ENCODE measurements around the gene FOXP1. TPM values are rescaled to one million over a fixed set of nuclear protein-coding genes. Genes with fewer than 3 reads are reported as not detected.

The FOXP1 gene
- total and polyA plus RNA-seq, 2 of the 13 experiments (the other 11 are each of a cell fraction or from before 2014, with no cell fraction given) = 40.4 to 59.0 TPM

DNA sequence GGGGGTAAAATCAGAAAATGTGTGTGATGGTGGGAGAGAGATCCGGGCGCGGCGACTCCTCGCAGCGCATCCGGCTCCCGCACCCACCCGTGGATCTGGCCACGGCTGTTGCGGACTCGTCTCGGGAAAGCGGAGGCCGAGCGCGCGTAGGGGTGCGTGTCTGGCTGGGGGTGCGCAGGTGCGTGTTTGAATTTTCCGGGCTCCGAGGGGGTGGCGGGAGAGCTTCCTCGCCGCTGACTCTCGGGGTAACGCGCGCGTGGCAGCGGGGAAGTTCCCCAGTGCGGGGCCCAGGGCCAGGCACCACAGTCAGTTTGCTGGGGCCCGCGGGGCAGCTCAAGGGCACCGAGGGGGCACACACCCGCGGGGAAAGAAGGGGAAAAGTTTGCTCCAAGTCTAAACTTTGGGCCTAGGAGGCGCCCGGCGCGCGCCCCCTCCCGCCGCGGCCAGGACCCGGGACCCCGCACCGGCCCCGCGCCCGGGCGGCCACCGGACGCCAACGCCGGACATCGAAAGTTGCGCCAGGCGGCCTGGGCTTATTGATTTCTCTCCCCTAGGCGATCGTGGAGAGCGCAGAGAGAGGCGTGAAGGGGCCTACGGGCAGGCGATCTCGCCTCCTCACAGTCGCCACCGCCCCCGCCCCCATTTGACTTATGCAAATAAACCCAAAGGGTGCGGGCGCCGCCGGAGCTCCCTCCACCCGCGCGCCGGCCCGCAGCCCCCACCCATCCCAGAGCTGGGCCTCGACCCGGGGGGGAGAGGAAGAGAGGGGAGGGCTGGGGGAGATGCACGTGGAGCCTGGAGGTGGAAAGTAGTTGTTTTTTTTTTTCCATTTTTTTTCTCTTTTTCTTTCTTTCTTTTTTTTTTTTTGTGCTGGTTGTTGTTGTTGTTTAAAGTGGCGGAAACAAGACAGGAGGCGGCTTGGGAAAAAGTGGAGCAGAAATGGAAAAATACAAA lies 639 bp downstream of the FOXP1 start (continued):
- TF ChIP-seq HOXA7 (CRISPR knock-in tag; IDR thresholded peaks at IDR 0.05) = no peak
- TF ChIP-seq SIN3A (IDR thresholded peaks at IDR 0.05; ENCODE audit: borderline replicate concordance, low read depth, low read length) = peak; percentile 67; the same call in 1 of the 2 replicates
- no peak for TF ChIP-seq ZSCAN20 (CRISPR knock-in tag; IDR thresholded peaks at IDR 0.05; ENCODE audit: borderline replicate concordance)
- TF ChIP-seq, protein P1, sequence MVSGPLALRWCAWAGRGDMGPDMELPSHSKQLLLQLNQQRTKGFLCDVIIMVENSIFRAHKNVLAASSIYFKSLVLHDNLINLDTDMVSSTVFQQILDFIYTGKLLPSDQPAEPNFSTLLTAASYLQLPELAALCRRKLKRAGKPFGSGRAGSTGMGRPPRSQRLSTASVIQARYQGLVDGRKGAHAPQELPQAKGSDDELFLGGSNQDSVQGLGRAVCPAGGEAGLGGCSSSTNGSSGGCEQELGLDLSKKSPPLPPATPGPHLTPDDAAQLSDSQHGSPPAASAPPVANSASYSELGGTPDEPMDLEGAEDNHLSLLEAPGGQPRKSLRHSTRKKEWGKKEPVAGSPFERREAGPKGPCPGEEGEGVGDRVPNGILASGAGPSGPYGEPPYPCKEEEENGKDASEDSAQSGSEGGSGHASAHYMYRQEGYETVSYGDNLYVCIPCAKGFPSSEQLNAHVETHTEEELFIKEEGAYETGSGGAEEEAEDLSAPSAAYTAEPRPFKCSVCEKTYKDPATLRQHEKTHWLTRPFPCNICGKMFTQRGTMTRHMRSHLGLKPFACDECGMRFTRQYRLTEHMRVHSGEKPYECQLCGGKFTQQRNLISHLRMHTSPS (CRISPR knock-in tag; IDR thresholded peaks at IDR 0.05; ENCODE audit: low read depth) = 0 out of 2 replicates have a peak, but pooled peaks have one; percentile 17
- TF ChIP-seq, protein P2, sequence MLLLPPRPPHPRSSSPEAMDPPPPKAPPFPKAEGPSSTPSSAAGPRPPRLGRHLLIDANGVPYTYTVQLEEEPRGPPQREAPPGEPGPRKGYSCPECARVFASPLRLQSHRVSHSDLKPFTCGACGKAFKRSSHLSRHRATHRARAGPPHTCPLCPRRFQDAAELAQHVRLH (CRISPR knock-in tag; IDR thresholded peaks at IDR 0.05; ENCODE audit: borderline replicate concordance, low read depth) = peak; percentile 11; the same call in 1 of the 2 replicates
- no peak for TF ChIP-seq ARHGAP35 (CRISPR knock-in tag; IDR thresholded peaks at IDR 0.05; ENCODE audit: borderline replicate concordance)
- TF ChIP-seq RCOR2 (CRISPR knock-in tag; IDR thresholded peaks at IDR 0.05) = no peak
- no peak for TF ChIP-seq HIVEP1 (CRISPR knock-in tag; IDR thresholded peaks at IDR 0.05)
- TF ChIP-seq ZKSCAN1 (IDR thresholded peaks at IDR 0.05; ENCODE audit: low read length) = no peak
- TF ChIP-seq MED8 (CRISPR knock-in tag; IDR thresholded peaks at IDR 0.05; ENCODE audit: insufficient replicate concordance) = no peak
- TF ChIP-seq, protein P3, sequence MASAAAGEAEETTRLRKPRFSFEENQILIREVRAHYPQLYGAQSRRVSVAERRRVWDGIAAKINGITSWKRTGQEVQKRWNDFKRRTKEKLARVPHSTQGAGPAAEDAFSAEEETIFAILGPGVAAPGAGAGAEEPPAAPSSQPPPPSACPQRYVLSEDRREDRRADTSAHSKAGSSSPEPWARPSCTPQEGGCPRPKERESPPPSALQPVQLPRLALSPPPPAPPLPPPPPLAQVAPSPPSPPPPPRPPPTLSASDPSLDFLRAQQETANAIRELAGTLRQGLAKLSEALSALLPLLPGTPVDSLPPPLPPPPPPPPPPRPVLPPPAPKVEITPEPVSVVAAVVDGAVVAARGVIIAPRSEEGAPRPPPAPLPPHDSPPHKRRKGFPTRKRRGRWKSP (CRISPR knock-in tag; IDR thresholded peaks at IDR 0.05) = peak; percentile 70; the same call in 1 of the 2 replicates
- no peak for TF ChIP-seq RFXANK (CRISPR knock-in tag; IDR thresholded peaks at IDR 0.05)
- TF ChIP-seq ZNF768 (CRISPR knock-in tag; IDR thresholded peaks at IDR 0.05) = 0 out of 2 replicates have a peak, but pooled peaks have one; percentile 10
- TF ChIP-seq, protein P4, sequence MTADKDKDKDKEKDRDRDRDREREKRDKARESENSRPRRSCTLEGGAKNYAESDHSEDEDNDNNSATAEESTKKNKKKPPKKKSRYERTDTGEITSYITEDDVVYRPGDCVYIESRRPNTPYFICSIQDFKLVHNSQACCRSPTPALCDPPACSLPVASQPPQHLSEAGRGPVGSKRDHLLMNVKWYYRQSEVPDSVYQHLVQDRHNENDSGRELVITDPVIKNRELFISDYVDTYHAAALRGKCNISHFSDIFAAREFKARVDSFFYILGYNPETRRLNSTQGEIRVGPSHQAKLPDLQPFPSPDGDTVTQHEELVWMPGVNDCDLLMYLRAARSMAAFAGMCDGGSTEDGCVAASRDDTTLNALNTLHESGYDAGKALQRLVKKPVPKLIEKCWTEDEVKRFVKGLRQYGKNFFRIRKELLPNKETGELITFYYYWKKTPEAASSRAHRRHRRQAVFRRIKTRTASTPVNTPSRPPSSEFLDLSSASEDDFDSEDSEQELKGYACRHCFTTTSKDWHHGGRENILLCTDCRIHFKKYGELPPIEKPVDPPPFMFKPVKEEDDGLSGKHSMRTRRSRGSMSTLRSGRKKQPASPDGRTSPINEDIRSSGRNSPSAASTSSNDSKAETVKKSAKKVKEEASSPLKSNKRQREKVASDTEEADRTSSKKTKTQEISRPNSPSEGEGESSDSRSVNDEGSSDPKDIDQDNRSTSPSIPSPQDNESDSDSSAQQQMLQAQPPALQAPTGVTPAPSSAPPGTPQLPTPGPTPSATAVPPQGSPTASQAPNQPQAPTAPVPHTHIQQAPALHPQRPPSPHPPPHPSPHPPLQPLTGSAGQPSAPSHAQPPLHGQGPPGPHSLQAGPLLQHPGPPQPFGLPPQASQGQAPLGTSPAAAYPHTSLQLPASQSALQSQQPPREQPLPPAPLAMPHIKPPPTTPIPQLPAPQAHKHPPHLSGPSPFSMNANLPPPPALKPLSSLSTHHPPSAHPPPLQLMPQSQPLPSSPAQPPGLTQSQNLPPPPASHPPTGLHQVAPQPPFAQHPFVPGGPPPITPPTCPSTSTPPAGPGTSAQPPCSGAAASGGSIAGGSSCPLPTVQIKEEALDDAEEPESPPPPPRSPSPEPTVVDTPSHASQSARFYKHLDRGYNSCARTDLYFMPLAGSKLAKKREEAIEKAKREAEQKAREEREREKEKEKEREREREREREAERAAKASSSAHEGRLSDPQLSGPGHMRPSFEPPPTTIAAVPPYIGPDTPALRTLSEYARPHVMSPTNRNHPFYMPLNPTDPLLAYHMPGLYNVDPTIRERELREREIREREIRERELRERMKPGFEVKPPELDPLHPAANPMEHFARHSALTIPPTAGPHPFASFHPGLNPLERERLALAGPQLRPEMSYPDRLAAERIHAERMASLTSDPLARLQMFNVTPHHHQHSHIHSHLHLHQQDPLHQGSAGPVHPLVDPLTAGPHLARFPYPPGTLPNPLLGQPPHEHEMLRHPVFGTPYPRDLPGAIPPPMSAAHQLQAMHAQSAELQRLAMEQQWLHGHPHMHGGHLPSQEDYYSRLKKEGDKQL (CRISPR knock-in tag; IDR thresholded peaks at IDR 0.05; ENCODE audit: low read depth) = 0 out of 2 replicates have a peak, but pooled peaks have one; percentile 35
- TF ChIP-seq, protein P5, sequence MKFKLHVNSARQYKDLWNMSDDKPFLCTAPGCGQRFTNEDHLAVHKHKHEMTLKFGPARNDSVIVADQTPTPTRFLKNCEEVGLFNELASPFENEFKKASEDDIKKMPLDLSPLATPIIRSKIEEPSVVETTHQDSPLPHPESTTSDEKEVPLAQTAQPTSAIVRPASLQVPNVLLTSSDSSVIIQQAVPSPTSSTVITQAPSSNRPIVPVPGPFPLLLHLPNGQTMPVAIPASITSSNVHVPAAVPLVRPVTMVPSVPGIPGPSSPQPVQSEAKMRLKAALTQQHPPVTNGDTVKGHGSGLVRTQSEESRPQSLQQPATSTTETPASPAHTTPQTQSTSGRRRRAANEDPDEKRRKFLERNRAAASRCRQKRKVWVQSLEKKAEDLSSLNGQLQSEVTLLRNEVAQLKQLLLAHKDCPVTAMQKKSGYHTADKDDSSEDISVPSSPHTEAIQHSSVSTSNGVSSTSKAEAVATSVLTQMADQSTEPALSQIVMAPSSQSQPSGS (CRISPR knock-in tag; IDR thresholded peaks at IDR 0.05) = 0 out of 2 replicates have a peak, but pooled peaks have one; percentile 4
- peak; percentile 75; the same call in 1 of the 2 replicates for TF ChIP-seq MYC (CRISPR knock-in tag; IDR thresholded peaks at IDR 0.05; ENCODE audit: borderline replicate concordance)
- peak; percentile 71; the same call in 1 of the 2 replicates for TF ChIP-seq ZNF746 (CRISPR knock-in tag; IDR thresholded peaks at IDR 0.05)
- no peak for TF ChIP-seq JDP2 (CRISPR knock-in tag; IDR thresholded peaks at IDR 0.05; ENCODE audit: borderline replicate concordance)
